Measurements from ENCODE around the gene EPB41L4B.

Gene EPB41L4B

GRCh38 chr9:109311731-109312130 is 9.1 kb downstream of the EPB41L4B start:
- Histone ChIP-seq H3K4me1 (ENCODE audit: control insufficient read depth, insufficient read depth, low read length) (peaks cover 15% of the 10 kb centered on the region), H3K9ac (ENCODE audit: low read length) (no peak overlapping the region), H3K27me3 (replicated peaks; ENCODE audit: control insufficient read depth, insufficient read depth, low read length) (peaks cover 48% of the 10 kb centered on the region), H3K36me3 (ENCODE audit: control insufficient read depth, insufficient read depth, low read length, severe bottlenecking) (no peaks in the 10 kb centered on the region), H3K4me3 (ENCODE audit: low read length) (no peak overlapping the region), H3K9me3 (ENCODE audit: control insufficient read depth, low read length) (no peaks in the 10 kb centered on the region)
- no peak for DNase-seq (ENCODE audit: low read depth)

- Histone ChIP-seq H3K9me3 (ENCODE audit: control insufficient read depth, low read length) (no peaks in the 10 kb centered on the region), H3K9ac (ENCODE audit: low read length) (no peak overlapping the region), H3K4me3 (ENCODE audit: low read length) (no peak overlapping the region), H3K4me1 (ENCODE audit: control insufficient read depth, insufficient read depth, low read length) (peaks cover 11% of the 10 kb centered on the region), H3K36me3 (ENCODE audit: control insufficient read depth, insufficient read depth, low read length, severe bottlenecking) (no peaks in the 10 kb centered on the region), H3K27me3 (replicated peaks; ENCODE audit: control insufficient read depth, insufficient read depth, low read length) (peaks cover 48% of the 10 kb centered on the region)
- no peak for DNase-seq (ENCODE audit: low read depth)
Observed at GRCh38 chr9:109311286-109311685, 9.6 kb downstream of the EPB41L4B start.

DNA sequence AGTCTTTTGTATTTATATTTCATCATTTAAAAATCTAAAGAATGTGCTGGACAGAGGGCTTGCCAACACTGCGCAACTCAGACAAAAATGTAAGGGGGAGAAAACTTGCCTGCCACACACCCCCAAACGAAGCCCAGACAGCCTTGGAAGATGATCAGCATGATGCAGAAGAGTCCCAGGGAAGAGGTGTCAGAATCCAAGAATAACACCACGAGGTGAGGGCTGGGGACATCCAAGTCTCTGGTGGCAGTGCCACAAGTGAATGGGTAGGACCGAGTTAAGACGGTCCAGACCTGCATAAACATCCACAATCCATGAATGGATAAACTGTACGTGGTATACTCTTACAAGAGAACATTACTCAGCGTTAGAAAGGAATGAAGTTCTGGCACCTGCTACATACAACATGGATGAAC is 10.4 kb downstream of the EPB41L4B start:
- Histone ChIP-seq H3K4me3 (ENCODE audit: low read length) (no peak overlapping the region), H3K27me3 (replicated peaks; ENCODE audit: control insufficient read depth, insufficient read depth, low read length) (peaks cover 48% of the 10 kb centered on the region), H3K9ac (ENCODE audit: low read length) (no peak overlapping the region), H3K9me3 (ENCODE audit: control insufficient read depth, low read length) (no peaks in the 10 kb centered on the region), H3K4me1 (ENCODE audit: control insufficient read depth, insufficient read depth, low read length) (peaks cover 5% of the 10 kb centered on the region), H3K36me3 (ENCODE audit: control insufficient read depth, insufficient read depth, low read length, severe bottlenecking) (no peaks in the 10 kb centered on the region)
- DNase-seq (ENCODE audit: low read depth) = no peak

GRCh38 chr9:109309282-109309681 is 11.6 kb downstream of the EPB41L4B start:
- Histone ChIP-seq H3K27me3 (replicated peaks; ENCODE audit: control insufficient read depth, insufficient read depth, low read length) (peaks cover 43% of the 10 kb centered on the region), H3K4me1 (ENCODE audit: control insufficient read depth, insufficient read depth, low read length) (peaks cover 5% of the 10 kb centered on the region), H3K9me3 (ENCODE audit: control insufficient read depth, low read length) (no peaks in the 10 kb centered on the region), H3K4me3 (ENCODE audit: low read length) (no peak overlapping the region), H3K36me3 (ENCODE audit: control insufficient read depth, insufficient read depth, low read length, severe bottlenecking) (no peaks in the 10 kb centered on the region), H3K9ac (ENCODE audit: low read length) (no peak overlapping the region)
- DNase-seq (ENCODE audit: low read depth) = no peak

DNA sequence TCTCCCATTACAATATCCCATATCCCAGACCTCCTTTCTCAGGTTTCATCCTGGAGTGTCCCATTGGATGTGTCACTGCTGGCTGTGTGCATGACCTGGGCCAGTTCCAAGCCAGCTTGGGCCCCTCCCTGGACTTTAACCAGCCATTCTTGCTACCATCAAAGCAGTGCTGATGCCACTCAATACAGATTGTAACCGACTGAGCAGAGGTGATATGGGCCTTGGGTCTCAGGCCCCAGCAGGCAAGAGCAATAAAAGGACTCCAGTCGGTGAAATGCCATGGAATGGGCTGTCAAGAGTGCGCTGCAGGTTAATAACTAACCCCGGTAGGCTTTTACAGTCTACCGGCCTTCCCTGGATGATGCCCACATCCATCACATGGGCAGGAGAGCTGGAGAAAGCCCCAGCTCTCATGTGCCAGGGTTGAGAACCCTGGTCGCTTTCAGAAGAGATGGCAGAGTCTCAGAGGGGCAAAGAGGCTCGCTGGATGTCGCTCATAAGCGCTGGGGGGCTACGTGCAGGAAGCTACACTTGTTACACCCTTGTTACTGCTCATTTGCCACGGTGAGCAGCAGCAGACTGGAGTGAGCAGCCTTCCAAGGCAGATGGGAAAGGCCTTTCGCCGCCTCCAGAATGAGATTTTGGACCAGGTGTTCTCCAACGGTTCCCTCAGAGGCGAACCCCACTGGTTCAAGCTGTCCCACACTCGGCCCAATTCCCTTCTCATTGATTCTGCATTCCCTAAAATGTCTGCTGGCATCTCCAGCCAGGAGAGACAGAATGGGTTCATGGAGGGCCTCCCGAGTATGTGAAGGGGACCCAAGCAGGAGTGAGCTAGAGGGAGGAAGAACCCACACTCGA is 13.2 kb downstream of the EPB41L4B start:
- peaks cover 5% of the 10 kb centered on the region for H3K4me1 ChIP-seq (ENCODE audit: control insufficient read depth, insufficient read depth, low read length)
- H3K4me3 ChIP-seq (ENCODE audit: low read length) = no peak overlapping the region
- H3K27me3 ChIP-seq (replicated peaks; ENCODE audit: control insufficient read depth, insufficient read depth, low read length) = peaks cover 31% of the 10 kb centered on the region
- DNase-seq (ENCODE audit: low read depth) = no peak
- no peak overlapping the region for H3K9ac ChIP-seq (ENCODE audit: low read length)
- no peaks in the 10 kb centered on the region for H3K9me3 ChIP-seq (ENCODE audit: control insufficient read depth, low read length)
- no peaks in the 10 kb centered on the region for H3K36me3 ChIP-seq (ENCODE audit: control insufficient read depth, insufficient read depth, low read length, severe bottlenecking)

DNA sequence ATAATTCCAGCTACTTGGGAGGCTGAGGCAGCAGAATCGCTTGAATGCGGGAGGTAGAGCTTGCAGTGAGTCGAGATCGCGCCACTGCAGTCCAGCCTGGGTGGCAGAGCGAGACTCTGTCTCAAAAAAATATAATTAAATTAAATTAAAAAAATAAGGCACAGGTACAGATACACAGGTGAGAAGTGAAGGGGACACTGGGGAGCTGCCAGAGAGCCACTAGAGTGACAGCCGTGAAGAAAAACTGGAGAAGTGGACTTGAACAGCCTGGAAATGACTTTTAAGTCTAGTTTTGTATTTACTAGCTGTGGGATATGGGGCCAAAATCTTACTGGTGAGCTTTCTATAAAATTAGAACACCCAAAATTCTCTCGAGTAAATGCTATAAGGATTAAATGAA is 15.1 kb downstream of the EPB41L4B start:
- Histone ChIP-seq H3K9me3 (ENCODE audit: control insufficient read depth, low read length) (no peaks in the 10 kb centered on the region), H3K4me1 (ENCODE audit: control insufficient read depth, insufficient read depth, low read length) (peaks cover 5% of the 10 kb centered on the region), H3K4me3 (ENCODE audit: low read length) (no peak overlapping the region), H3K27me3 (replicated peaks; ENCODE audit: control insufficient read depth, insufficient read depth, low read length) (peaks cover 22% of the 10 kb centered on the region), H3K36me3 (ENCODE audit: control insufficient read depth, insufficient read depth, low read length, severe bottlenecking) (no peaks in the 10 kb centered on the region), H3K9ac (ENCODE audit: low read length) (no peak overlapping the region)
- no peak for DNase-seq (ENCODE audit: low read depth)

DNA sequence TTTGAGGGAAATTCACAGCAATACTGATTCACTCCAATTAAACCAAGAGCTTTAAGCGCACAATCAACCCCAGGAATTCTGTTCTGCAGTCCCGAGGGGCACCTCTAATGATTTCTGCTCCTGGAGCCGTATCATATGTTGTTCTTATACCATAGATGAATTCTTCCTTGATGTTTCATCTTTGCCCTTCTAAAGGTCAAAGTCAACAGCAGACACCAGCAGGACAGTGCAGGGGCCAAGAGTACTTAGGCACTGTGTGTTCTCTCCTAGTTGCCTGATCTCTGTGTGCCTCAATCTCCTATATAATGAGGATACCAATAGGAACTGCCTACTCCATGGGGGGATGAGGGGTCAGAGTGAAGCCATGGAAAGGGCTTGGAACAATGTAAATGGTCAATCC is 16.5 kb downstream of the EPB41L4B start:
- H3K9ac ChIP-seq (ENCODE audit: low read length) = no peak overlapping the region

DNA sequence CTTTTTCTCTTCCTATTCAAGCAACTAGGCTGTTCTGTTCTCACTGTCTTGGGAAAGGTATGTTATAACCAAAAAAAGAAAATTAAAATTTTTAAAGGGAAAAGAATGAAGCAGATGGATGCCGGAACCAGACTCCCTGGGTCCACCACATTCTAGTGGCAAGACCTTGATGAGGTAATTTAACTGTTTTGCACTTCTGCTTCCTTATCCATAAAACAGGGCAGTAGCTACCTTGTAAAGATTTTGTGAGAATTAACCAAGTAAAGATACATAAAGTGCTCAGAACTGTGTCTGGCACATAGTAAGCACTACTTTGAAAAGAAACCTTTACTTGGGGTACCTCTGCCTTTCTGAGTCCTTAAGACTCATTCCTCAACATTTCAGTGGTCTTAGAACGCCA is 17.0 kb downstream of the EPB41L4B start:
- Histone ChIP-seq H3K4me3 (ENCODE audit: low read length) (no peak overlapping the region), H3K9me3 (ENCODE audit: control insufficient read depth, low read length) (no peaks in the 10 kb centered on the region), H3K27me3 (replicated peaks; ENCODE audit: control insufficient read depth, insufficient read depth, low read length) (peaks cover 27% of the 10 kb centered on the region), H3K9ac (ENCODE audit: low read length) (no peak overlapping the region), H3K4me1 (ENCODE audit: control insufficient read depth, insufficient read depth, low read length) (no peaks in the 10 kb centered on the region), H3K36me3 (ENCODE audit: control insufficient read depth, insufficient read depth, low read length, severe bottlenecking) (no peaks in the 10 kb centered on the region)
- no peak for DNase-seq (ENCODE audit: low read depth)

More for the DNA sequence above, 16.5 kb downstream of the EPB41L4B start:
- DNase-seq (ENCODE audit: low read depth) = no peak
- Histone ChIP-seq H3K4me1 (ENCODE audit: control insufficient read depth, insufficient read depth, low read length) (no peaks in the 10 kb centered on the region), H3K36me3 (ENCODE audit: control insufficient read depth, insufficient read depth, low read length, severe bottlenecking) (no peaks in the 10 kb centered on the region), H3K9me3 (ENCODE audit: control insufficient read depth, low read length) (no peaks in the 10 kb centered on the region), H3K27me3 (replicated peaks; ENCODE audit: control insufficient read depth, insufficient read depth, low read length) (peaks cover 27% of the 10 kb centered on the region), H3K4me3 (ENCODE audit: low read length) (no peak overlapping the region)

DNA sequence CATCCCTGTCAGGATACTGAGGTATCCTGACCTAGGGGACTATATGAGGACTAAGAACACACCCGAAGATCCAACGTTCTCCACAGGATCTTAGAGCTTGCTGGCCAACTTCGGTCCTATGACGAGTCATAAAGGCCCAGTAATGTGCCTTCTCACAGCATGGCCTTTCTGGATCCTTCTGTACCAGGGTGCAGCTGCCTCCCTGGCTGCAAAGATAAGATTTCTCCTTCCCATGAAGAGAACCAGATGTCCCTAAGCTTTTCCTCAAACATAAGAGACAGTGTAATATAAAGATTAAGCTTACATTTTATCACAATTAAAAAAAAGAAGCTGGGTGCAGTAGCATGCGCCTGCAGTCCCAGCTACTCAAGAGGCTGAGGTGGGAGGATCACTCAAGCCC is 18.3 kb downstream of the EPB41L4B start:
- DNase-seq (ENCODE audit: low read depth) = no peak
- H3K4me3 ChIP-seq (ENCODE audit: low read length) = no peak overlapping the region
- peaks cover 5% of the 10 kb centered on the region for H3K4me1 ChIP-seq (ENCODE audit: control insufficient read depth, insufficient read depth, low read length)
- H3K9ac ChIP-seq (ENCODE audit: low read length) = no peak overlapping the region
- H3K9me3 ChIP-seq (ENCODE audit: control insufficient read depth, low read length) = no peaks in the 10 kb centered on the region
- no peaks in the 10 kb centered on the region for H3K36me3 ChIP-seq (ENCODE audit: control insufficient read depth, insufficient read depth, low read length, severe bottlenecking)
- H3K27me3 ChIP-seq (replicated peaks; ENCODE audit: control insufficient read depth, insufficient read depth, low read length) = peaks cover 24% of the 10 kb centered on the region

DNA sequence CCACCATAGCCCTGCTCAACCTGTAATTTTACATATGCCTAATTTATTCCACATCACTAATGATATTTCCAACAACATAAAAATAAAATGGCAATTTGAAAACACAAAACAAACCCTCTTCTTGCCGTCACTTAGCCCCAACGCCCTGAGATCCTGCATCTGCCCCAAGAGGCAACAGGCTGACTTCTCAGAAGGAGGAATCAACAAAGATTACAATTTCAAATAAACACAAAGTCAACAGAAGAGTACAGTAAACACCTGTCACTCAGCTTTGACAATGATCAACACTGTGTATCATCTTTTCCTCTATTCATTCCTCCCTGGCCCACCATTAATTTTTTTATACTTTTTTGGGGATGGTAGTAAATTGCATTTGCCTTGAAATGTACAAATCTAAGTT is 19.8 kb downstream of the EPB41L4B start:
- H3K27me3 ChIP-seq (replicated peaks; ENCODE audit: control insufficient read depth, insufficient read depth, low read length) = peaks cover 24% of the 10 kb centered on the region
- no peak for DNase-seq (ENCODE audit: low read depth)

DNA sequence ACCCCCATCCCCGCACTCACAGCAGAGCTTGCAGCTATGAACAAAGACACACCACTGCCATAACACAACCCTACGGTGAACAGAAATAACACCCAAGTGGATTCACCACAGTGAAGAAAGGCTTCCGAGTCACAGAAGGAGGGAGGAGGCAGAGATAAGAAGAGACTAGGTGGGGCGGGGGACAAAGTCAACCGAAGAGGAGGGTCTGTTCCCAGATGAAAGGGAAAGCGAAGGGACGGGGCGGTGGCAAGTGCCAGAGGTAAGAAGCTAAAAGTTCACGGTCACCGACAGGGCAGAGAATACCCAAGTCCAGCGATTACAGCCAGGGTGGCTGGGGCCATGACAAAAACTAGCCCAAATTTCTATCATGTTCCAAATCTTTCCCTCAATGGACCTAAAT is 21.0 kb downstream of the EPB41L4B start:
- Histone ChIP-seq H3K9me3 (ENCODE audit: control insufficient read depth, low read length) (no peaks in the 10 kb centered on the region), H3K27me3 (replicated peaks; ENCODE audit: control insufficient read depth, insufficient read depth, low read length) (peaks cover 26% of the 10 kb centered on the region), H3K4me3 (ENCODE audit: low read length) (no peak overlapping the region), H3K4me1 (ENCODE audit: control insufficient read depth, insufficient read depth, low read length) (peaks cover 22% of the 10 kb centered on the region), H3K36me3 (ENCODE audit: control insufficient read depth, insufficient read depth, low read length, severe bottlenecking) (no peaks in the 10 kb centered on the region), H3K9ac (ENCODE audit: low read length) (no peak overlapping the region)
- DNase-seq (ENCODE audit: low read depth) = no peak

More for the DNA sequence above, 19.8 kb downstream of the EPB41L4B start:
- peaks cover 12% of the 10 kb centered on the region for H3K4me1 ChIP-seq (ENCODE audit: control insufficient read depth, insufficient read depth, low read length)
- H3K9ac ChIP-seq (ENCODE audit: low read length) = no peak overlapping the region
- H3K4me3 ChIP-seq (ENCODE audit: low read length) = no peak overlapping the region
- H3K9me3 ChIP-seq (ENCODE audit: control insufficient read depth, low read length) = no peaks in the 10 kb centered on the region
- no peaks in the 10 kb centered on the region for H3K36me3 ChIP-seq (ENCODE audit: control insufficient read depth, insufficient read depth, low read length, severe bottlenecking)

DNA sequence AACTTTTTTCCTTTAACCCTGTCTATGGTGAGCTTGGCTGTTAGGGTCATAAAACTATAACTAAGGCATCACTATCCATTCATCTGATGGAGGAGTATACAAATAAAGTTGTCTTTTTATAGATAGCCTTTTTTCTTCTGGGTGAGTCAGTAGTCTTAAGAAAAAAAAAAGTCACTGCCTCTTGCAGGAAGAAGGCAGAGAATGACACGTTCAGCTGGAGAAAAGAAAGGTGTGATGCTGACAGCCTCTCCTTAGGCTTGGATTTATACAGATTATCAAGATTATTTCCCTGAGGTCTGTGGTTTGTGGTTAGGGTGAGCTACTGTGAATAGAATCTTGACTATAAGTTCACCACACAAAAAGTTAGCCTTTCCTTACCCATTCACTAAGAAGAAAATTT is 23.0 kb downstream of the EPB41L4B start:
- Histone ChIP-seq H3K36me3 (ENCODE audit: control insufficient read depth, insufficient read depth, low read length, severe bottlenecking) (no peaks in the 10 kb centered on the region), H3K27me3 (replicated peaks; ENCODE audit: control insufficient read depth, insufficient read depth, low read length) (peaks cover 29% of the 10 kb centered on the region), H3K9ac (ENCODE audit: low read length) (peak overlapping the region; percentile 19), H3K9me3 (ENCODE audit: control insufficient read depth, low read length) (no peaks in the 10 kb centered on the region), H3K4me1 (ENCODE audit: control insufficient read depth, insufficient read depth, low read length) (peaks cover 26% of the 10 kb centered on the region), H3K4me3 (ENCODE audit: low read length) (no peak overlapping the region)
- DNase-seq (ENCODE audit: low read depth) = peak; percentile 21
